VCaP (cell line): ENCODE measurements around the gene PLPP1.
A peak's percentile ranks its signal among the peaks of the same experiment; 100 is the strongest.

Source experiments
- H3K27ac ChIP-seq: fragments of 450-650 bp; 2 replicates; pipeline ENCODE4 v1.5.1; 2017
- CTCF ChIP-seq: fragments of 450-650 bp; conservative IDR thresholded peaks from 2 replicates; pipeline ENCODE4 v1.5.1; 2017; ENCODE audit warnings: mild to moderate bottlenecking, moderate library complexity

The PLPP1 gene

DNA sequence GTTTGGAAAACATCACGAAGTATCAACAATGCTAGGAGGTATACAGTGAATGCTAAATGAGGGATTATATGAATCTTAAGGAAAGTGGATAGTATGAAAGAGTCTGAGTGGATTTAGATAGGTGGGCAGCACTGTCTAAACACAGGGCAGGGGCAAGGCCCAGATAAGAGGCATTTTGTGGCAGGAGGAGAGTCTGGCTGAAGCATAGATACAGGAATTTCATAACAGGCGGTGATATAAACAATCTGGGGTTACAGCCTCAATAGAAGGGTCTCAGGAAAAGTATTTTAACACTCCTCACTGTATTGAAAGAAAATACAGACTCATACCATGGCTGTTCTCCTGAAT lies 96.9 kb downstream of the PLPP1 start:
- H3K27ac ChIP-seq, result peak overlapping the region; percentile 69
- no peak for TF ChIP-seq CTCF

DNA sequence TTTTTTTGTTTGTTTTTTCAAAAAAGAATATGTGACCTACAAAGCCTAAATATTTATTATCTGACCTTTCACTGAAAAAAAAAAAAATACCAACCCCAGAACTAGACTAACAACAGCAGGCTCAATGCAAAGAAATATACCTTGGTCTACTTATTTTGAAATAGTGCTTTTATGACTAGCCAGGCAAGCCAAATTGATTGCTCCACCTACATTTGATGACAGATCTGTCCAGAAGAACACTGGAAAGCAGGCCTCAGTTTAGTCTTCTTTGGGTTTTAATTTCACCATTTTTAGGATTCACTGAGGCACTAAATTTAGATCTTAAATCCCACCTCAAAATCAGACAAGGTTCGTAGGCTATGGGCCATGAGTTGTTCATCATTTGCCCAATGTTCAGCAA lies 97.3 kb downstream of the PLPP1 start:
- TF ChIP-seq CTCF, result no peak
- H3K27ac ChIP-seq, result peak overlapping the region; percentile 69

- no peak overlapping the region for H3K27ac ChIP-seq
- no peak for TF ChIP-seq CTCF
Observed at GRCh38 chr5:55432549-55432948, 102.2 kb downstream of the PLPP1 start.

DNA sequence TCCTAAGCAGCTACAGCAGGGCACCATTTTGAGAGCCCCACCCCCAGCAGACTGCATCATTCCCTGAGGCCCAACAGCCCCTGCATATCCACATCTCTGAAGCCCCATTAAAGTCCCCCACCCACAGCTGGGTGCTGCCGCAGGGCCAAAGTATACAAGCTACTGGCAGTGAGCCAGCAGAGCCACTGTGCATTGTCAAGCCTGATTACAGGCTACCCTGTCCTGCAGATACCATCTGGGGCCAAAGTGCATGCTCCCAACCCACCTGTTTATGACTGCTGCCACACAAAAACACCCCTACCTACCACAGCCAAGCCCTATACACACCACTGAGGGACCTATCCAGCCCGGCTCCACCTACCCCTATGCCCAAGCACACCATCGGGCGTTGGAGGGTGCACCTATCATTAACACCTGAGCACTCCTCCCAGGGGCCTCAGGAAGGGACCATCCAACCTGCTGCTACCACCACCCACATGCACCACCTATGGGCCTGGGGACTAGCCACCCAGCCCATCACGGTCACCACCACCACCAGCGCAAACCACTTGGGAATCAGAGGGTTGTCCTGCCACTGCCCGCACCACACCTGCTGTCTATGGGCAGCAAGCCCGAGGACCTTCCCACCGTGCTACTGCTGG lies 105.0 kb downstream of the PLPP1 start:
- TF ChIP-seq CTCF, result no peak
- H3K27ac ChIP-seq, result peak overlapping the region; percentile 55

DNA sequence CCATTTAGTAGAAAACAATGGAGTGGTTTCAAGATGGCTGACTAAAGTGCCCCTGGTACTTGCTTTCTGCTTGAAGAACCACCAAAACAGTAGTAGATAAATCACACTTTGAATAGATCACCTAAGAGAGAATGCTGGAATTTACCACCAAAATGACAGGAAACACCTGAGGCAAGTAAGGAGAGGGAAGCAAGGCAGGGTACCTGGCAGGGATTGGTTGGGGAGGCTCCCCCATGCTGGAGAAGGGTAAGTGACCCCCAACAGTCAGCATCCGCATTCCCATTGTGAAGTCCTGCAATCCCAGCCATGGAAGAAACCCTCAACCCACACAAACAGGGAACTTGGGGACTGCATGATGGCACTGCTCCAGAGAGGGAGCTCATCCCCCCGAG lies 105.5 kb downstream of the PLPP1 start:
- H3K27ac ChIP-seq, result peak overlapping the region; percentile 55
- TF ChIP-seq CTCF, result no peak

DNA sequence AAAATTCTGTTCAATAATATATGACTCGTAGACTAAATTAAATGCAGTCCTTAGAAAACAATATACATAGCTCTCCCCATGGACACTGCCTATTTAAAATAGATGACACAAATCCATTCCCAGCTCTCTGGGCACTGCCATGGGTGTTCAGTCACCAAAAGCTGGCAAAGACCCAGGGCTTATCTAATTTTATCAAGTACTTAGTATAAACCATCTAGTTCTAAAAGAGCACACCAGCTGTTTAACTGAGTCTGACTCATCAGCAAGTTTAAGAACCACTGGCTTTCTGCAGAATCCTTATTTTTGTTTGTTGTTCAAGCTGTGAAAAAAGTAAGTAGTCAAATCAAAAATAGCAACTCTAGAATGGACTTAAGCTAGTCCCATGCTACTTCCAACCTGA lies 107.6 kb downstream of the PLPP1 start:
- no peak for TF ChIP-seq CTCF
- peak overlapping the region; percentile 55; the same call in 1 of the 2 replicates for H3K27ac ChIP-seq

DNA sequence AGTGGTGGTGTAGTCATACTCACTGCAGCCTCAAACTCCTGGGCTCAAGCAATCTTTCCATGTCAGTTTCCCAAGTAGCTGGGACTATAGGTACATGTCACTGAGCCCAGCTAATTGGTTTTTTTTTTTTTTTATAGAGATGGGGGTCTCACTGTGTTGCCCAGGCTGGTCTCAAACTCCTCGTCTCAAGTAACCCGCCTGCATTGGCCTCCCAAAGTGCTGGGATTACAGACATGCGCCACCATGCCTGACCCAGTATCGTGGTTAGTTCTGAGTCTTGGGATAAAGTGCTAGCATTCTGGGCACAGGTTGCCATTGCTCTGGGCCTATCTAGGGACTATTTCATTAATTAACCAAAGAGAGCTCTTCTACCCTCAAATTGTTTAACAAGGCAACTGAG lies 108.3 kb downstream of the PLPP1 start:
- no peak for TF ChIP-seq CTCF
- no peak overlapping the region; the same call in 1 of the 2 replicates for H3K27ac ChIP-seq
